Measurements from ENCODE around the gene FCHSD1.

Gene FCHSD1

DNA sequence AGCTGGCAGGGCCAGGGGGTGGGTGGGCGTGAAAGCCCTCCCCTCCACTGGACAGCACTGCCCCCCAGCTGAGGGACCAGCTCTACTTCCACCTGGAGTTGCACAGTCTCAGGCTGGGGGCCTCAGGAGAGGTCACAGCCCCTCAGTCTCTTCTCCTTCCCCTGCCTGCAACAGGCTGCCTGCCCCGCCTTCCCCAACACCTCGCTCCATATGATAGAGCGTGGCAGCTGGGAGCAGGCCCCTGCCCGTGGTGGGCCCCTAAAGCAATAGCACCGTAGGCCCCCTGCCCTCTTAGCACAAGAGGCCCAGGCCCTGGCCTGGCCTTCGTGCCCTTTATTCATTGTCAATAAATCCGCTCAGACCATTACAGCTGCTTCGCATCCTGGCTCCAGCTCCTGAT, 10.5 kb downstream of the FCHSD1 start:
- no peak for DNase-seq

DNA sequence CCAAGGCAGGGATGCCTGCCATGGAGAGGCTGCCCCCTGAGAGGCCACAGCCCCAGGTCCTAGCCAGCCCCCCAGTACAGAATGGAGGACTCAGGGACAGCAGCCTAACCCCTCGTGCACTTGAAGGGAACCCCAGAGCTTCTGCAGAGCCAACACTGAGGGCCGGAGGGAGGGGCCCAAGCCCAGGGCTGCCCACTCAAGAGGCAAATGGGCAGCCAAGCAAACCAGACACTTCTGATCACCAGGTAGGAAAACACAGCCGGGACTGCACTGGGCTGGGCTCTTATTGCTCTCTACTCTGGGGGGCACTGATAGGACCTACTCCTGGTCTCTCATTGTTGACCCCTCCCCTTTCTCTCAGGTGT, 11.2 kb downstream of the FCHSD1 start:
- DNase-seq: no peak

DNA sequence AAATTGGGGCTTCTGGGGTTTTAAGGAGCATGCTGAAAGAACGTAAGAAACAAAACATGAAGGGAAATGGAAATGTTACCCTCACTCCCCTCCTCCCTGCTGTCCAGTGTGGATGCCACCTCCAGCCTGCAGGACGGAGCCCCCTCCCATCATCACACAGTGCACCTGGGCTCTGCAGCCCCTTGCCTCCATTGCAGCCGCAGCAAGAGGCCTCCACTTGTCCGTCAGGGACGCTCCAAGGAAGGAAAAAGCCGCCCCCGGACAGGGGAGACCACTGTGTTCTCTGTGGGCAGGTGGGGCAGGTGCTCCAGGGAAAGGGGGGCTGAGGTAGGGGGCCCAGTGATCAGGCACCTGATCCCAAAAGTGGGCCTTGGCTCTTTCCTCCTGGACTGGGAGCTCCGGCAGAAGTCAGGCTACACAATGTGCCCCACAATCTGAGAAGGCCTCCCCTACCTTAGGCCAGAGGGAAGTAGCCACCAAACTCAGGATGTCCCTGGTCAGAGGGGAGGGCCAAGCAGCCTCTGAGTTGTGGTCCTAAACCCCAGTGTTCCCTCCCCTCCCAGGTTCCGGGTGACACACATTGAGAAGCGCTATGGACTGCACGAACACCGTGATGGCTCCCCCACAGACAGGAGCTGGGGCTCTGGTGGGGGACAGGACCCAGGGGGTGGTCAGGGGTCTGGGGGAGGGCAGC, 11.7 kb downstream of the FCHSD1 start:
- DNase-seq: no peak

DNA sequence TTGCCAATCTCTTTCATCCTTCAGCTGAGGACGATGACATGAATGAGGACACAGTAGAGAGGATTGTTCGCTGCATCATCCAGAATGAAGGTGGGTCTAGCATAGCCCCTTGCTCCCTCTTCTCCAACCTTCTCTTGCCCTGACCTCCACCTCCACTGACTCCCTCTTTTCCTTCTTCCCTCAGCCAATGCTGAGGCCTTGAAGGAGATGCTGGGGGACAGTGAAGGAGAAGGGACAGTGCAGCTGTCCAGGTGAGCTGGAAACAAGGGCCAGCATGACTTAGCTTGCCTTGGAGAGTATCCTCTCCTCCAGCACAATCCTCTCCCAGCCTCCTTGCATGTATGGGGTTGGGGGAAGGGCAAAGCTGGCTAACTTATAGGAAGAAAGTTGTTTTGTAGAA, 12.4 kb downstream of the FCHSD1 start:
- DNase-seq: no peak

DNA sequence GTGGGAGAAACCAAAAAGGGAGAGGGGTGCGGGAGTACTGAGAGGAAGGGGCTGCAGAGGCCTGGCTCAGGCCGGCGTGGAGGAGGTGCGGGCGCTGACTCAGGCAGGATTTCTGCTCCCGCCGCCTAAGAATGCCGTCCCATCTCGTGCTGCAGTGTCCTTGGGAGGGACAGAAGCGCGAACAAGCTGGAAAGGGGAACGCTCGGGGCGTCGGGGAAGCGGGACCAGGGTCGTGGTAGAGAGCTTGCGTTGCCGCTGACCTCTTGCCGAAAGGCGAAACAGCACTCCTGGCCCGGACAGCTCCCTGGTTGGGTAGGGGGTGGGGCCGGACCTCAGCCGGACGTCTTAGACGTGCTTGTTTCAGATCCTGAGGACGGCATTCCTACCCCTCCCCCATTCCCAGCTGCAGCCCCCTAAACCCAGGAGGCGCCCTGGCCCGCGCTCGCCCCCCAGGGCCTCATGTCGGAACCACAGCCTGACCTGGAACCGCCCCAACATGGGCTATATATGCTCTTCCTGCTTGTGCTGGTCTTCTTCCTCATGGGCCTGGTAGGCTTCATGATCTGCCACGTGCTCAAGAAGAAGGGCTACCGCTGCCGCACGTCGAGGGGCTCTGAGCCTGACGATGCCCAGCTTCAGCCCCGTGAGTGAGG, 13.3 kb downstream of the FCHSD1 start:
- DNase-seq: peak; percentile 21

DNA sequence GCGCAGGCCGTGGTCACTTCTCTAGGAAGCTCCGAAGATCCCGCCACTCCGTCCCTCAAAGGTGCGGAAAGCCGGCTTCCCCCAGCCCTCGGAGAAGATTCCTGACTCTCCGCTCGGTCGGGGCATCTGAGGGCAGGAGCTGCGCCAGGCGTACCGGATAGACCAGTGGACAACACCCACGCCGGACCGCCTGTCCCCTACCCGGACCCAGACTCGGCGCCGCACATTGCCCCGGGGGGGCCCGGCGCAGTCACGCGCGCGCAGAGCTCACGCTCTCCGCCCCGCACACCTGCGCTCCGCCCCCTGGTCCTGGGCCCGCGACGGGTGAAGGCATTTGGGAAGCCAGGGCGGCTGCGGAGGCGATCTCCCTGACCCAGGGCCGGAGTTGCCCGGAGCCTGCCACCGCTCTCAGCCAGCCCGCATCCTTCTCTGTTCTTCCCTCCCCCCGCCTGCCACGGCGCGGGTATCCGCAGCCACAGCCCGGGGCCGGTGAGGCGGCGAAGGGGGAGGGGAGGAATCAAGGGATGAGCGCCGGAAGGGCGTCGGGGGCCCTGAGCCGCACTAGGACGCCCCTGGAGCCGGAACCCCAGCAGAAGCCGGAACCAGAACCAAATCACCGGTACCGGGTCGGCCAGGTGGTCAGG, 14.0 kb downstream of the FCHSD1 start:
- no peak for DNase-seq

DNA sequence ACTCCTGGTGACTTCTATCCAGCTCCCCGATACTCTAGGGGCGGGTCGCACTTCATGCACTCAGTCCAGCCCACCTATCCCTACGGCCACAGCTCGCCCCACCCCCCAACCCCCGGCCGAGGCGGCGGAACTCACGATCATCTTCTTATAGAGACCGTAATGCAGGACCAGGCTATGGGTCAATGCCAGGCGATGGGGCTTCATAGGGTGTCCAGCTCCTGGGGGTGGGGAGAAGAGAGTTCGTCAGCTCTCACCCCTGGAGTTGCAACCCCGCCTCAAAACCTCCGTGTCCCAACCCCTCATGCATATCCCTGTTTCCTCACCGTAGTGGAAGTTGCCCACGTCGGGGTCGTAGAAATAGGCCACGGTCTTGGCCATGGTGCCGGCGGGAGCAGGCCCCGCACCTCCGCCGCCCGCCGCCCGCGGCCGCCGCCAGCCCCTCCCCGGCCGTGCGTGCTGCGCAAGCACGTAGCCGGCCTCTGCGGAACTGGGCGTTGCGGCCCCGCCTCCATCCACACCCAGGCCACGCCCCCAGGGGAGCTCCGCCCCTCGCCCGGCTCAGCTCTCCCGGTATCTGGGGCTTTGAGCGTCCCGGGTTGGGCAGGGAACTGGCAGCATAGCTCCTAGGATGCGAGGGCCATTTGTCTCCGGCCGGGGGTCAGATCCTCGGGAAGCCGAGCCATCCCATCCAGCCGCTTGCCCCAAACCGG, 14.7 kb downstream of the FCHSD1 start, which contains the start of the genes HDAC3 and RELL2:
Gene HDAC3 (minus strand): TSS at position 437 of the 710 bp plus-strand sequence. CDS start 59 bp downstream, at position 378.
Gene RELL2 (plus strand): TSS at position 585 of the 710 bp plus-strand sequence. CDS start 1,229 bp downstream, outside the sequence.
- peak; percentile 78 for DNase-seq

DNA sequence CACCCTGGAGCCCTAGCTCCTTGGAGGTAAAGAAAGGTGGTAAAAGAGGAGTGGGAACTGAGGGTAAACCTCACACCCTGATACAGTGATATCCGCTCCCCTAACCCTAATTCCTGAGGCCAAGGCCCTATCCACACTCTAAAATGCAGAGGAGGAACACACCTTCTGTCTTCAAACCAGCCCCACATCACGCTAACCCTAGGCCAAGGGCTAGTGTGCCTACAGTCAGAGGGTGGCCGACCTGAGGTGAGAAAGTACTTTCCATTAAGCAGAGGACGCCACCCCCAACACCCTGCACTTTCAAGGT, 15.2 kb downstream of the FCHSD1 start:
- DNase-seq: no peak

DNA sequence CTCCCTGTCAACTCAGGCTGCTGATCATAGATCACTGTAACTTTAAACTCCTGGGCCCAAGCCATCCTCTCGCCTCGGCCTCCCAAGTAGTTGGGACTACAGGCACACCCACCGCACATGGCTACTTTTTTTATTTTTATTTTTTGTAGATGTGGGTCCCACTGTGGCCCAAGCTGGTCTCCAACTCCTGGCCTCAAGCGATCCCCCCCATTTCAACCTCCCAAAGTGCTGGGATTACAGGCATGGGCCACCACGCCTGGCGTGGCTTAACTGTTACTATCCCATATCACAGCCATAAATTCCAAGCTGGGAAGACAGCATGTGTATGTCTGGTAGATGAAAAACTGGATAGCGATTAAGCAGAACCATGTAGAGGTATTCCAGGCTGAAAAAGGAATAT, 15.6 kb downstream of the FCHSD1 start:
- no peak for DNase-seq

DNA sequence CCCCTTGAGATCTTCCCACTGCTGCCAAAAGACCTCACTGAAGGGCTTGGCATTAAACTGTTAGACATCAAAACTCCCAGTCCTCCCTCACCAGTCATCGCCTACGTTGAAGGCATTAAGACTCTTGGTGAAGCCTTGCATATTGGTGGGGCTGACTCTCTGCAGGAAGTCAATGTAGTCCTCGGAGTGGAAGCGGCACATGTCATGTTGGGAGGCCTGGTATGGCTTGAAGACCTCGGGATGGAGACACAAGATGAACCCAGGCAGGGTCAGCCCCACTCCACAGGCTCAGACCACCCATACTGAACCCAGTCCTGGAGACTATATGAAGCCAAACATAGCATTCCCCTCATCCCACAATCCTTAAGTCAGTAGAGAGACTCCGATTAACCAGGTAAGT, 16.5 kb downstream of the FCHSD1 start:
- DNase-seq: no peak

DNA sequence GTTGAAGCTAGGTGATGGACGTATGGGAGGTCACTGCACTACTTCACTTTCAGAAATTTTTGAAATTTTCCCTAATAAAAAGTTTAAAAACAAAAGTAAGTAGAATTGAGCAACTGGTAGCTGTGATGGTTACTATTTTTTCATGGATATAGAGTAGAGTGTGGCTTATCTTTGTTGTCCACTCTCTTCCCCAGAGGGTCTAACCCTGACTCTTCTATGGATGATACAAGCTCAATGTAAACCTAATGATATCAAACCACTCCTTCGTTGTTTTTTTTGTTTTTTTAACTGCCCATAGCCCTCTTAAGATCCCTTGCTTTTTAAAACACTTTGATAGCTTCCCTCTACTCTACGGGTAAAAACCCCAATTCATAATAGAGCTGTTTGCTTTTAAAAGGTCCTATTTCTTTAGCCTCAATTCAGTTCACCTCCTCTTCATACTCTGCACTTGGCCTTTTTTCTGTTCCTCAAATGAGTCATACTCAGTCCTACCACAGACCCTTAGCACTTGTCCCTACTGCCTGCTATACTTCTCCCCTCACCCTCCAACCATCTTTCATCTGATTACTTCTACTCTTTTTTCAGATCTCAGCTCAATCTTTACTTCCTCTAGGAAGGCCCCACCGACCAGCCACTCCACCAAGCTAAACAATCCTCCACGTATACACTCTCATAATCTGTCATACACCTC, 17.2 kb downstream of the FCHSD1 start:
- no peak for DNase-seq

DNA sequence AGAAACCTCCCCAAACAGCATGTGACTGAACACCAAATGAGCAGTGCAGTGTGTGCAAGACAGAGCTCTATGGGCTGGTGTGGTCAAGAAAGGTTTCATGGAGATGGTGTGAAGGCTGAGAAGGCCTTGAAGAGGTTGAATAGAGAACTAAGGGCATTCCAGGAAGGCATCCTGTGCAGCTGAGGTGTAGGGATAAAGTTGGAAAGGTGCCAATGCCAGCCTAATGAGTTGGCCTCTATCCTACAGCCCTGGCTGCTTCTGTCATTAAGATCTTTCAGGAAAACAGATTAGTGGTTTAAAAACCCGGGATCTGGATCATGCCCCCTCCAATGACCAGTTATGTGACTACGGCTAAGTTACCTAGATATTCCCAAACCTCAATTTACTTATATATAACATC, 18.6 kb downstream of the FCHSD1 start:
- no peak for DNase-seq

DNA sequence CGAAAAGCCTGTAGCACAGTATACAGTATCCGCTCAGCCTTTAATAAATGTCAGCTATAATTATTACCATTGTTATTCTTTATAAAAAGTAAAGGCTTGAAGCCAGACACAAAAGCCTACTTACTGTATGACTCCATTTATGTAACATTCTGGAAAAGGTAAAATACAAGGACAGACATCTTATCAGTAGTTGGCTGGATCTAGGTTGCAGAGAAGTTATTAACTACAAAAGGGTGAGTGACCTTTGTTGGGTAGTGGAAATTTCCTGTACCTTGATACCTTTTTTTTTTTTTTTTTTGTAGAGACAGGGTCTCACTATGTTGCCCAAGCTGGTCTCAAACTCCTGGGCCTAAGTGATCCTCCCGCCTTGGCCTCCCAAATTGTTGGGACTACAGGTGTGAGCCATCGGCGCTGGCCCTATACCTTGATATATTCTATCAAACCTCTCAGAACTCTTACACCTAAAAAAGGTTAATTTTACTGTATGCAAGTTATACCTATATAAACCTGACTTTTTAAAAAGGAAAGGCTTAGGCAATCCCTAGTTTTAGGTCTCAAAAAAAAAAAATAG, 20.6 kb downstream of the FCHSD1 start:
- DNase-seq: no peak

DNA sequence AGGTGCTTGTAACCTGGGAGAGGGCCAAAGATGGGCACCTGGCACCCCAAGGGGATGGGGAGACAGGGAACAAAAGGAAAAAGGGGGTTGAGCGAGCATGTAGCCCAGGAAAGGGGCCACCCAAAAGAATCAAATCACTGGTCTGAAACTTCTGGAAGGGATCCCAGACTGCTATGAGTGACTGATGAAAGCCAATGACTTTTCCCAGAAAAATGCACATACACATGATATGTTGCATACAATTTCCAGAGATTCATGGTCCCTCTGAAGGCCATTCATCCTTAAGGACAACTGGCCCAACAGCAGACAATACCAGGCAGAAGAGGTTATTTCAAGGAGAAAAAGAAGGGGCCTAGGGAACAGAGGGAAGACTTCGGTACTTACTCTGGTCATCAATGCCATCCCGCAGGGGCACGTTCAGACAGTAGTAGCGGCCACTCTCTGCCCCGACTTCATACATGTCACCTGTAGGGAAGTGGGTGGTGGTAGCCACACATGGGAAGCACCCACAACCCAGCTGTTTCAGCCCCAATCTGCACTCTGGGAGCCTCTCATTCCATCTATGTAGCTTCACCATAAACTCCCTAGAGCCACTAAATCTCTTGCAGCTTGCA, 22.9 kb downstream of the FCHSD1 start:
- DNase-seq: no peak

DNA sequence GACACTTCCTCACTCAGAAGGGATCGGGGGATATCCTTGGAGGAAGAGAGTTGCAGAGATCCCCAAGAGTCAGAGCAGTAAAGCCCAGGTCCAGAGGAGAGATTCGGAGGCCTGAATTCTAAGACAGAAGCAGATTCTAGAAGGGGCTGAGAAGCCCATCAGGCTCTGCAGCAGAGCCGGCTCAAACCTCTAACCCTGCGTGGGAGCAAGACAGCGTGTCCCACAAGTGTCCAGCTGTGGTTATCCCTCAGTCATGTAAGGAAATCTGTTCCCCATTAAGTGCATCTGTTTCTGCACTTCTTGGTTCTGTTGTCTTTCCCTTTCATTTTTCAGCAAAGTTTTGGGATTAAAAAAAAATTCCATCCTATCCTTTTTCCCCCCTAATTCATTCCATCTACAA, 27.6 kb downstream of the FCHSD1 start:
- DNase-seq: no peak

DNA sequence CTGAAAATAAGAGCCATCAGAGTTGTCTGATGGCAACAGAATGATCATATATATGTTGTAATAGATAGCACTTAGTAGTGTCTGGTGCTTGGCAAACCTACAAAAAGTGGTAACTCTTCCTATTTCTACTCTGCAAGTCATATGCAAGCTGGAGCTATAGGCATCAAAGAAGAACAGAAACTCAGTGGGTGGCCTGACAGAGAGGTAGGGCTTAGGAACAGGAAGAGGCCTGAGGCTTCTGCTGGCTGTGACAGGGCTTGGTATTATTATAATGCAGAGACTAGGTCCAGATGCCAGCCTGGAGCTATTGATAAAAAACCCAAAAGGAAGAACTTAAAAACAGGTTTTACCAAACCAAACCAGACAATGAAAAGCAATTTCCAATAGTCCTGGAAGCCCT, 28.0 kb downstream of the FCHSD1 start:
- no peak for DNase-seq

DNA sequence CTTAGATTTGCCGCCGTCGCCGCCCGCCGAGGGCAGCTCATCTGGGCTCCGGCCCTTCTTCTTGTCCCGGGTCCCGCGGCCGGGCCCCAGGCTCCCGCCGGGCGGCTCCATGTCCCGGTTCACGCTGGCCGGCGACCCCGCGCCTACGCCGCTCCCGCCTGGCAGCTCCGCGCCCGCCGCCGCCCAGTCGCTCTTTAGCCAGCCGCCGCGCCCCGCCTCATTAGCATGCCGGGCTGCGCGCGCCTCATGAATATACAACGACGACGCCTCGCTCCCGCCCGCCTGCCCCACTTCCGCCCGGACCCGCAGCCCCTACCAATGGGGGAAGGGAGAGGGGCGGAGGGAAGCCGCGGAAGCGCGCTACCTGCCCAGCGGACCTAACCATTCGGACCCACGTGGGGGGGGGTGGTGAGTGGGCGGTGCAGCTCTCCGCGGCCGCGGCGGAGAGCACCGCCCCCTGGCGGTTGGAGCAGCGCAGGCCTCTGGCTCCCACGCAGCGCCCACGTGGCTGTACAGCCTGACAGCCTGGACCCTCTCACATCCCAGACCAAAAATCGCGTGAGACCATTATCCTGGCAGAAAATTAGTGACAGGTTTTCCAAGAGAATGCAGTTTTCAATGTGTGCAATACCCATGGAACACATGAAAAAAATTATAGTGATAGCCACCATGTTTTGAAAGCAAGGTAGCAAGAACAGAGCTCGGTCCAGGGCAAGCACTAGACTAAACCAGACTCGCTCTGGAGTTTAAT, 32.2 kb downstream of the FCHSD1 start, which contains the start of gene DIAPH1:
Gene DIAPH1 (minus strand): TSS at position 197 of the 751 bp plus-strand sequence. CDS start 86 bp downstream, at position 111.
- DNase-seq: peak; percentile 92

DNA sequence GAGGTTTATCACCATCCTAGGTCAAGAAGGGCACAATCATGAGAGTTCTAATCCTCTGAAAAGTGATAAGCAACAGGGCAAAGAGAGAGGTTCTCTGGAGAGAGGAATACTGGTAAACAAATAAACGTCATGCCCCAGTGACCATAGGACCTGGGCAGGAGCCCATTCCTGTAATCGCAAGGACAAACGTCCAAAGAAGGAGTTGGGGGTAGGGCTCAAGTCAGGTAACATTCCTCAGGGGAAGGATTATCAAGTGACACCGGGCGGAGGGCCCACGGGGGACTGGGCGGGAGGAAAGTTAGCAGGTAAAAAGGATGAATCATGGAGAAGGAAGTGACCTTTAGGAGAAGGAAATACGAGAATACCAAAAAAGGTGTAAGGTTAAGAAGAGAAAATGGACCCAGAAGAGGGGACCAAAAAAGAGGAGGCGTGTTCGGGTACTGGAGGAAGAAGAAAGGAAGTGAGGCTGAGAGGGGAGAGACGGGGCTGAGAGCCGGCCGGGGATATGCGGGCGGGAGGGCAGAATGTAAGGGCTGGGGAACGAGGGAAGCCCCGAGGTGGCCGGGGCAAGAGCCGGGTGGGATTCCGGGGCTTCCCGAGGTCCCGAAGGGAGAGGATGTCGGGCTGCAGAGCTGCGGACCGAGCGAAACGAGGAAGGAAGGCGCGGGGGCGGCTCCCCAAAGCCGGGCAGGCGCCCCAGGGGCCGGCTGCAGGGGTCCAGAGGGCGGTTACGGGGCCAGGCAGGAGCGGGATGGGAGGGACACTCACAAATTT, 33.0 kb downstream of the FCHSD1 start:
- DNase-seq: peak; percentile 69

DNA sequence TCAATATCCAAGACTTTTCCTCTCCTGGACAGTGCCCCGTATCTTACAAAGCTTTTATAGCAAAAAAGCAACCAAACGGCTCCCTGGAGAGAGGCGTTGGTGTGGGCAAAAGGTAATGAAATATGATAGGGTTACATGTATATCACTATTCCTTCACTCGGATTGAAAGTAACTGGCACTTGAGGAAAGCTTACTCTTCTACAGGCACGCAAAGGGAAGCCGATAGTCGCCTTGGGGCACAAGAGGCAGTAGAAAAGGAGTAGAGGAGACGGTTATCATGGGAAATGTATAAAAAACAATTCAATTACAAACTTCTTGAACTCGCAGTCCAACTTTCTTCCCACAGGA, 33.6 kb downstream of the FCHSD1 start:
- peak; percentile 56 for DNase-seq

DNA sequence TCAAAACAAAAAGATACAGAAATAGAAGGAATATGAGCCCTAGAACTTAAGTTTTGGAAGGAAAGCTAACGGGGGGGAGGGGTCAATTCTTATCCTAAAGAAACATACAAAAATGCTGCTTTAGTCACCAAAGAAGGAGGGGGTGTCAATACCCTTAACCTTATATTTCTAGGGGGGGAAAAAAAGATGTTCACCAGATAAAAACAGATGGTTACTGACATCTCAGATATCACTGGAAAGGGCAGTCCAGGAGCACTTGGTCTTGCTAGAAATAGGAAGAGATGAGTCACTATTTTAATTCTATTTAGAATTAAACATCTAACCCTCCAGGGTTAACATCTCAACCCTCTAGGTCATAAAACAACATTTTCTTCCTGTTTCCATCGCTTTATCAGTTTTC, 34.1 kb downstream of the FCHSD1 start:
- no peak for DNase-seq

Data from NCI-H526 treated with DMSO at 0.1 percent for 48 hours (cell line).